ENCODE data around the gene ZNF792. TPM values are rescaled to one million over a fixed set of nuclear protein-coding genes. Genes with fewer than 3 reads are reported as not detected.
"Not testable (repeated sequence)": the region's sequence is repeated elsewhere in the genome, so short reads cannot be mapped to it uniquely, and the experiment has no call there.

The ZNF792 gene
- total and polyA plus RNA-seq, 5 experiments from 2014 or later = 9.7 to 35.5 (median 18.7) TPM

DNA sequence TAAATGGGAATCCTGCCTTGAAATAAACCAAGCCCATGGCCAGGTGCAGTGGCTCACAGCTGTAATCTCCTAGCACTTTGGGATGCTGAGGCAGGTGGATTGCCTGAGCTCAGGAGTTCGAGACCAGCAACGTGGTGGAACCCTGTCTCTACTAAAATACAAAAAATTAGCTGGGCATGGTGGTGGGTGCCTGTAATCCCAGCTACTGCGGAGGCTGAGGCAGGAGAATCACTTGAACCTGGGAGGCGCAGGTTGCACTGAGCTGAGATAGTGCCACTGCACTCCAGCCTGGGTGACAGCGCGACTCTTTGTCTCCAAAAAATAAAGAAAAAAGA lies 41.9 kb upstream of the ZNF792 start:
- not testable (repeated sequence) for ATAC-seq, H3K9me3 Mint-ChIP-seq, H3K27me3 Mint-ChIP-seq, H3K4me3 Mint-ChIP-seq, DNase-seq
- POLR2A ChIA-PET = interaction anchor here (0.5 to 49.8 kb wide), 4 partner anchors 0 to 622 kb away, joined by 3 to 1459 read pairs (median 733); partner anchors contain the start of genes GRAMD1A and ZNF792
- Mint-ChIP-seq H3K36me3 (peaks cover 4 to 70% (median 15%) of the 10 kb centered on the region in 3 donors), H3K4me1 (peaks cover 36 to 79% (median 68%) of the 10 kb centered on the region in 4 donors), H3K27ac (peak overlapping the region in 8 of 10 donors; percentile 54 to 83 (median 69))

DNA sequence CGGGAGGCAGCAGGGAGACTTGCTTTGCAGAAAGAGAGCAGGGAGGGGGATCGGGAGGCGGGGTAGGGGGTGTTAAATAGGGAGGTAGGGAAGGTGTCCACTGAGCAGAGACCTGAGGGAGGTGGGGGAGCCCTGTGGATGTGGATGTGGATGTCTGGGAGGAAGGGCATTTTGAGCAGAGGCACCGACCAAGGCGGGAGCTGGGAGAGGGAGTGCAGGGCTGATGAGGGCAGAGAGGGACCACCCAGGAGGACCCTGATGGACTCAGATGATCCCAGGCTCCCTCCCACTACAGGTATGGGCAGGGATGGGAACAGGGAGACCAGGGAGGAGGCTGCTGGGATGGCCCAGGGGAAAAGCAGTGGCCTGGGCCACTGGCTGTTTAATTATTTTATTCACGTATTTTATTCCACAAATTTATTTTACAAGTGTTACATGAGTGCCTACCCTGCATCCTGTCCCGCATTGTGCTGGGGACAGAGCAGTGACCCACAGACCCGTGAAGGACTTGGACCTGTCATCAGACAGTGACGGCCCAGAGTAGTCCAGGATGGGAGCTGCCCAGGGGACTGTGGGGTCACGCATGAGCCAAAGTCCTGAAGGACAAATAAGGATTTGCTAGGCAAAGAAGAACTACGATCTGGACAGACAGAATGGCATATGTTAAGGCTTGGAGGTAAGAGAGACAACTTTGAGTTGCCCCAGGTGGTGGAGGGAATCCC lies 41.4 kb upstream of the ZNF792 start:
- DNase-seq = no peak
- Mint-ChIP-seq H3K27me3 (no peaks in the 10 kb centered on the region), H3K36me3 (peaks cover 7 to 65% (median 12%) of the 10 kb centered on the region in 3 donors), H3K4me3 (no peak overlapping the region), H3K4me1 (peaks cover 36 to 76% (median 64%) of the 10 kb centered on the region in 4 donors), H3K27ac (peak overlapping the region in 9 of 10 donors; percentile 46 to 83 (median 69)), H3K9me3 (no peaks in the 10 kb centered on the region)
- POLR2A ChIA-PET = interaction anchor here (34.7 to 49.8 kb wide), 2 partner anchors 0 to 21 kb away, joined by 1459 read pairs; partner anchors contain the start of genes GRAMD1A and ZNF792
- ATAC-seq = no peak

DNA sequence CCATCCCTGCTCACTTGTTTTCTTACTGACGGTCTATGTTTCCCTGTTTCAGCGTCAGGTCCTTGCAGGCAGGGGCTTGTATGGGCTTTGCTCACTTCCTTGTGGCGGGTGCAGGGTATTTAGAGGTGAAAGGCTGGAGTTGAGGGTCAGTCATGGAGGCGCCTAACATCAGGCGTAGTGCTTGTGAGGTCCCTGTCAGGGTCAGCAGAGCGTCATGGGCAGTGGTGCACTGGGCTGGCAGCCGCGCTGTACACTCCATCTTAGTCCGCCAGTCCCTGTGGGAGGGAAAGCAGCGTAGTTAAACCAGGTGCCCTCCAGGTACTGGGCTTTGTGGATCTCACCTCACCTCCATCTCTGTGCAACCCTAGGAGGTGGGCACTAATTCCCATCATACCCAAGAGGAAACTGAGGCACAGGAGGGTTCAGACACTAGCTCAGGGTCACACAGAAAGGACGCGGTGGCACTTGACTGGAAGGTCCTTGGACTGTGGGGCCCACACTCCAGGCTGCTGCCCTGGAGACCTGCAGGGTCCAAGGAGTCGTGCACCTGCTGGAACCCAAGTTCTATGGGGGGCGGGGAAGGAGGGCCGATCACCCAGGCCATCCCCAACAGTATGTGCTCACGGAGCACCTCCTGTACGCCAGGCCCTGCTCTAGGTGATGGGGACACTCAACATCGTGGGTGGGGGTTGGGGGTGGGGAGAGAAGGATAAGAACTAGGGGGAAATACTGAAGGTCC lies 40.7 kb upstream of the ZNF792 start:
- Mint-ChIP-seq H3K27me3 (no peaks in the 10 kb centered on the region), H3K4me1 (peaks cover 33 to 69% (median 60%) of the 10 kb centered on the region in 4 donors), H3K36me3 (peaks cover 7 to 58% (median 10%) of the 10 kb centered on the region in 3 donors), H3K27ac (peak overlapping the region; percentile 22 to 99 (median 86)), H3K4me3 (peak overlapping the region in 8 of 10 donors; percentile 2 to 99 (median 61)), H3K9me3 (no peaks in the 10 kb centered on the region)
- POLR2A ChIA-PET = interaction anchor here (34.7 to 49.8 kb wide), 2 partner anchors 1 to 20 kb away, joined by 1459 read pairs; partner anchors contain the start of genes GRAMD1A and ZNF792
- ATAC-seq (no peak), DNase-seq (peak in 1 of 10 donors; percentile 23)

DNA sequence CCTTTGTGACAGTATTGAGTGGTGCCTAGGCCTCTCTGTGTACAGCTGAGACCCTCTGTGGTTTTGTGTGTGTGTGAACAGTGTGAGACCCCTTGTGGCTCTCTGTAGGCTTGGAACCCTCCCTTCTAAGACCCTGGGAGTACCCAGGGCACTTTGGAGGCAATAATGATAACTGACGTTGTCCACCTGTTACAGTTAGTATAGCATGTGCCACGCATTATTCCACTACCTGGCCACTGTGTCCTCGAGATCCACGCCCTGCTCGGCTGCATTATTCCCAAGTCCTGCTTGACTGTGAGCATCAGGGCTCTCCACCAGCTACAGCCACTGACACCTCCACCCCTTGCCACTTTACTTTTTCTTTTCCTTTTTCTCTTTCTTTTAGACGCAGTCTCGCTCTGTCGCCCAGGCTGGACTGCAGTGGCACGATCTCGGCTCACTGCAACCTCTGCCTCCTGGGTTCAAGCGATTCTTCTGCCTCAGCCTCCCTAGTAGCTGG lies 38.1 kb upstream of the ZNF792 start:
- Mint-ChIP-seq H3K4me3 (peak overlapping the region; percentile 95 to 100 (median 99)), H3K9me3 (no peaks in the 10 kb centered on the region), H3K27me3 (no peaks in the 10 kb centered on the region), H3K27ac (peak overlapping the region; percentile 92 to 99 (median 98)), H3K4me1 (peaks cover 45 to 88% (median 74%) of the 10 kb centered on the region in 4 donors), H3K36me3 (peaks cover 6 to 41% (median 7%) of the 10 kb centered on the region in 3 donors)
- no peak for ATAC-seq
- POLR2A ChIA-PET = interaction anchor here (0.8 to 49.8 kb wide), 5 partner anchors 4 to 75 kb away, joined by 3 to 1459 read pairs (median 13); partner anchors contain the start of genes GRAMD1A, ZNF30 and ZNF792
- no peak for DNase-seq

DNA sequence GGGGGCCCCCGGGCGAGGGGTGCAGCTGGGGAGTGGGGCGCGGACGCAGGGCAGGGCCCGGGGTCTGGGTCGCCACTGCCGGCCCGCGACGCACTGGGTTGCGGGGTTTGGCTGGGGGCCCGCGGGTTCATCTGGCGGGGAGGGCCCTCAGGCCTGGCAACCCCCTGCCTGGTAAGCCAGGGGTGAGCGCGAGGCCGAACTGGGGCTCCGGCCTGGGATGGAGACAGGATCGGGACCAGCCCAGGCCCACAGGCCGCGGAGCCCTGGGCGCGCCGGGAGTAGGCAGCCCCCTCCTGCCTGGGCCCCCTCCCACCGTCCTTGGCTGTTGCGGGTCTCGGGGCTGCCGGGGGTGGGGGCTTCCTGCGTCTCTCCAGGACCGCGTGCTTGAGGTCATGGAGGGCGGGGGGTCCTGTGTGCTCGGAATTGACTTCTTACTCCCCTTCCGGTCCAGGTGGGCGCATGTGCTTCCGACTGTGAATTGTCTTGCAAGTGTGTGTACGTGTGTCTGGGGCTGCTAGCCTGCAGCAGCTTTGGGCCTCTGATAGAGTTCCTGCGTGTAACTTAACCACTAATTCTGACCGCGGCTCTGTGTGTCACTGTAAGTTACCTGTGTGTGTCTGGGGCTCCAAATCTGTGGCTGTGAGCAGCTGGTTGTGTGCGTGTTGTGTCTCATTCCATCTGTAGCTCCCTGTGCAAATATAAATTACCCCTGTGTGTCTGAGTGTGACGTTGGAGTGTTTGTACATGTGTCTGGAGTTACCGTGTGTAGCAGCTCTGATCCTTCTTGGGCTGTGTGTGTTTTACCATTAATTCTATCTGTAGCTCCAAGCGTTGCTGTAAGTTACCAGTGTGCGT lies 36.8 kb upstream of the ZNF792 start:
- no peaks in the 10 kb centered on the region for H3K27me3 Mint-ChIP-seq
- DNase-seq (peak; percentile 27 to 84 (median 61)), ATAC-seq (peak; percentile 35 to 55)
- H3K9me3 Mint-ChIP-seq = no peaks in the 10 kb centered on the region
- H3K4me3 Mint-ChIP-seq = peak overlapping the region; percentile 95 to 100 (median 99)
- peaks cover 6 to 29% (median 7%) of the 10 kb centered on the region in 3 donors for H3K36me3 Mint-ChIP-seq
- peaks cover 45 to 88% (median 76%) of the 10 kb centered on the region in 4 donors for H3K4me1 Mint-ChIP-seq
- peak overlapping the region; percentile 92 to 99 (median 98) for H3K27ac Mint-ChIP-seq
- POLR2A ChIA-PET = interaction anchor here (0.8 to 49.8 kb wide), 8 partner anchors 5 to 239 kb away, joined by 3 to 1459 read pairs (median 4); partner anchors contain the start of genes GRAMD1A, ZNF30 and ZNF792

DNA sequence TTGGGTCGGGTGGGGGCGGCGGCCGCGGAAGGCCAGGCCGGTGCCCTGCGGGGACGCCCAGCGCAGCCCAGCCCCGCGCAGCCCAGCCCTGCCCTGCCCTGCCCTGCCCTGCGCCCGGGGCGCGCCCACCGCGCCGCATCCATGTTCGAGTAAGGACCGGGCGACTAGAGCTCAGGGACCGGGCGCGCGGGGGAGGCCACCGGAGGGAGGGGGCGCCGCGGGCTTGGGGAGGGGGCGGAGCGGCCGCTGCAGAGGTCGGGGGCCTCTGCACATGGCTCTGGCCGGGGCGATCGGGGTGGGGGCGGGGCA lies 36.3 kb upstream of the ZNF792 start:
- Mint-ChIP-seq H3K27ac (peak overlapping the region in 3 of 10 donors; percentile 67 to 98 (median 94)), H3K36me3 (peaks cover 6 to 23% (median 7%) of the 10 kb centered on the region in 3 donors), H3K4me1 (peaks cover 45 to 88% (median 77%) of the 10 kb centered on the region in 4 donors), H3K9me3 (no peaks in the 10 kb centered on the region), H3K27me3 (no peaks in the 10 kb centered on the region), H3K4me3 (peak overlapping the region in 4 of 10 donors; percentile 22 to 96 (median 80))
- ATAC-seq (peak; percentile 13 to 26), DNase-seq (no peak)
- POLR2A ChIA-PET = interaction anchor here (0.5 to 49.8 kb wide), 8 partner anchors 5 to 250 kb away, joined by 3 to 1459 read pairs (median 4); partner anchors contain the start of genes GRAMD1A and ZNF792

DNA sequence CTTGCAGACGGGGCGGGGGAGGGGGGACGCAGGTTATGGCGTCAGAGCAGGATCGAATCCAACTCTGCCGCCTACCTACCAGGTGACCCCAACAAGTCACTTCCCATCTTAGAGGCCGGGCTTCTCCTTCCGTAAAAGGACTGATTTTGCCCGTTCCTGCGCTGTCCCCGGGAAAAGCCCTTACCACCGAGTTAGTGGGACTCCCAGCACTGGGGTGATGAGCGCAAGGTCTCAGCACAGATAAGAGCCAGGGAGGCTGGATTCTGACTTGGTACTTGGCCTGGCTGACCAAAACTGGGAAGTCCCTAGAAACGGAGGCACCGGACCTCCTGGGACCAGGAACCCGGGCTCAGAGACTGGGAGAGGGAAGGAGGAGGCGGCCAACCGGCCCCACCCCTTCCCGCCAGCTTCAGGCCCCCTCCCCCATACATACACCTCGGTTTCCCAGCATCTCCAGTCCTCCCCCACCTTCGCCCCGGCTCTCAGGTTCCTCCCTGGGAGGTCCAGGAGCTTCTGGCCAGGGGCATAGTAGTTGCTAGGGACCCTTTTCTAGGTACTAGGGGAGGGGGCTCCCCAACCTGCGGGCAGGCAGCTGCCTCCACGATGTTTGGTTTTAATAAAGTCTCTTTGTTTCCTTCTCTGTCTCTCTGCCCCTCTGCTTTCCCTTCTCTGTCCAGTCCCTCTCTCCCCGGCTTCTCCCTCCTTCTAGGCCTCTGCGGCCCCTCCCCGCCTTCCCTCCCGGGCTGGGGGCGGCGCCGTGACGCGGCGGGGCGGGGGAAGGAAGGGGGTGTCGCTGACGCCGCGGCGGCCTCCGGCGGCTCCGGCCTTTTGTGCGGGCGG lies 35.7 kb upstream of the ZNF792 start, which contains the start of gene GRAMD1A:
Gene GRAMD1A (plus strand): TSS at position 826 of the 840 bp plus-strand sequence. CDS start 156 bp downstream, outside the sequence.
- Mint-ChIP-seq H3K36me3 (peaks cover 6 to 20% (median 7%) of the 10 kb centered on the region in 3 donors), H3K27ac (peak within 1 kb of the TSS; percentile 94 to 99 (median 98)), H3K27me3 (no peaks in the 10 kb centered on the region), H3K4me1 (peaks cover 45 to 82% (median 78%) of the 10 kb centered on the region in 4 donors), H3K9me3 (no peaks in the 10 kb centered on the region), H3K4me3 (peak within 1 kb of the TSS; percentile 95 to 100 (median 99))
- DNase-seq (peak; percentile 37 to 75 (median 62)), ATAC-seq (peak; percentile 14 to 22)
- POLR2A ChIA-PET = interaction anchor here (0.5 to 49.8 kb wide), 7 partner anchors 6 to 250 kb away, joined by 3 to 1459 read pairs (median 4); partner anchors contain the start of genes GRAMD1A and ZNF792

DNA sequence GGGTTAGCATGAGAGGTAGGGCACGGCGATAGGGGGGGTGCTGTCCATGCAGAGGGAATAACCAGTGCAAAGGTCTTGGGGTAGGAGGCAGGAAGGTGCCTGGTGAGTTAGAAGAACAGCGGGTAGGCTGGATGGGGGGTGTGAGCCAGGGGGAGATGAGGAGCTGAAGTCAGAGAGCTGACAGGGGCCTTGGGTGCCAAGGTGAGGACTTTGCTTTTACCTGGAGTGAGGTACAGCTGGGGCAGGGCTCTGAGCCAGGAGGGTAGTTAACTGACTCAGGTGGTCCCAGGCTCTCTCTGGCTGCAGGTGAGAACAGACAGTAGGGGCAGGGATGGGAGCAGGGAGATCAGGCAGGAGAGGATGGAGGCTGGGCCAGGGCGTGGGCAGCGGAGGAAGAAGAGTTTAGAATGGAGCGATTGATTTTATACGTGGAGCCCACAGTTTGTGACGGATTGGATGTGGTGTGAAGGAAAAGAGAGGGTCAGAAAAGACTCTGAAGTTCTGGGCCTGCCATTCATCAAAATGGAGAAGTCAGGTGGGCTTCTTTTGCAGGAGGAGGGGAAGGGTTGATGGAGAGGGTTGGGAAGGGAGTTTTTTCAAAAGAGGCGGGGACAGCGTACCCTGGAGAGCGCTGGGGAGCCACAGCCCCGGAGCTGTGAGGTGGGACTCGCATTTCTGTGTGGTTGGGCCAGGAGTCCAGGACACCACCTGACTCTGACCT lies 34.9 kb upstream of the ZNF792 start:
- ATAC-seq (no peak), DNase-seq (peak in 2 of 10 donors; percentile 22 to 62)
- peaks cover 0 to 1% (median 0%) of the 10 kb centered on the region in 9 donors for H3K9me3 Mint-ChIP-seq
- peaks cover 42 to 81% (median 76%) of the 10 kb centered on the region in 4 donors for H3K4me1 Mint-ChIP-seq
- peaks cover 6 to 14% (median 7%) of the 10 kb centered on the region in 3 donors for H3K36me3 Mint-ChIP-seq
- H3K27ac Mint-ChIP-seq = peak overlapping the region; percentile 93 to 99 (median 96)
- POLR2A ChIA-PET = interaction anchor here (0.9 to 49.8 kb wide), 4 partner anchors 7 to 144 kb away, joined by 3 to 1459 read pairs (median 736); partner anchors contain the start of genes FXYD7, GRAMD1A and ZNF792
- H3K27me3 Mint-ChIP-seq = no peaks in the 10 kb centered on the region
- H3K4me3 Mint-ChIP-seq = peak overlapping the region; percentile 82 to 96 (median 89)

DNA sequence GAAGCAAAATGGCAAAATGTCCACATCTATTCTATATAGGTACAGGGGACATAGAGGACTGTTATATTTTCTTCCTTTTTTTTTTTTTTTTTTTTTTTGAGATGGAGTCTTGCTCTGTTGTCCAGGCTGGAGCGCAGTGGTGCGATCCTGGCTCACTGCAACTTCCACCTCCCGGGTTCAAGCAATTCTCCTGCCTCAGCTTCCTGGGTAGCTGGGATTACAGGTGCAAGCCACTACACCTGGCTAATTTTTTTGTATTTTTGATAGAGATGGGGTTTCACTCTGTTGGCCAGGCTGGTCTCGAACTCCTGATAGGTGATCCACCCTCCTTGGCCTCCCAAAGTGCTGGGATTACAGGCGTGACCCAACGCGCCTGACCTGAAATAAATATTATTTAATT lies 34.2 kb upstream of the ZNF792 start:
- H3K27ac Mint-ChIP-seq = peak overlapping the region; percentile 94 to 100 (median 98)
- POLR2A ChIA-PET = interaction anchor here (0.7 to 49.8 kb wide), 4 partner anchors 7 to 227 kb away, joined by 3 to 1459 read pairs (median 732); partner anchors contain the start of genes FXYD7, GRAMD1A and ZNF792
- H3K4me3 Mint-ChIP-seq = peak overlapping the region; percentile 65 to 96 (median 90)
- ATAC-seq, H3K9me3 Mint-ChIP-seq, DNase-seq, H3K27me3 Mint-ChIP-seq: not testable (repeated sequence)
- H3K4me1 Mint-ChIP-seq = peaks cover 37 to 80% (median 73%) of the 10 kb centered on the region in 4 donors
- peaks cover 6 to 12% (median 7%) of the 10 kb centered on the region in 3 donors for H3K36me3 Mint-ChIP-seq

All from naive thymus-derived CD8-positive, alpha-beta T cell (primary cell).